ENCODE data around the gene CDK19. TPM values are rescaled to one million over a fixed set of nuclear protein-coding genes. Genes with fewer than 3 reads are reported as not detected.
"Not testable (repeated sequence)": the region's sequence is repeated elsewhere in the genome, so short reads cannot be mapped to it uniquely, and the experiment has no call there.

Gene CDK19
- polyA plus RNA-seq, 4 donors, result 31.3 to 48.7 (median 45.4) TPM

DNA sequence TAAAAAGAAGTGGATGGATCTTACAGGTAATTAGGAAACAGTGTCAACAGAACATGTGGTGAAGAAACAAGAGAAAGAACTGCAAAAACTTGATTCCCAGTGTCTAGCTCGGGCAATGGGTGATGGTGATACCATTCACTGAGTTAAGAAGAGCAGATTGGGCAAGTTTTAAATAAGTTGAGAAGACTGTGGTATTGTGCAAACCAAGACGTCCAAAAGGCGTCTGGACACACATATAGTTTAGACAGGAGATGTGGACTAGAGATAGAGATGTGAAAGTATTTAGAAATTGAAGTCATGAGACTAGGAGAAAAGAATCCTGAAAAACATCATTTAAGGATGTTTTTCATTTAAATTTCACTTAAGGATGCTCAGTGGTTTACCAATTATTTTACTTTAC lies 53.9 kb downstream of the CDK19 start:
- no peak for DNase-seq (ENCODE audit: low read depth in 4 of 4, low spot score in 3 of 4)

DNA sequence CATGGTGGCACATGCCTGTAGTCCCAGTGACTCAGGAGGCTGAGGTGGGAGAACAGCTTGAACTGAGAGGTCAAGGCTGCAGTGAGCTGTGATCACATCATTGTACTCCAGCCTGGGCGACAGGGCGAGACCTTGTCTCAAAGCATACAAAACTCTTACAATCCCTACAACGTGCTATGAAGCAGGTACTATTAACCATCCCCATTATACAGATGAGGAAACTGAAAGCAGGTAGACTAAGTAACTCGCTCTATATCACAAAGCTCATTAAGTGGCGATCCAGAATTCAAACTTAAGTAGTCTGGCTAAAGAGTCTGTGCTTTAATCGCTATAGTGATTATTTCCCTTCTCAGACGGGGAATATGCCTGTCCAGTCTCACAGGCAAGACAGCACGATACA lies 54.7 kb downstream of the CDK19 start:
- DNase-seq (ENCODE audit: low read depth in 4 of 4, low spot score in 3 of 4), result no peak

DNA sequence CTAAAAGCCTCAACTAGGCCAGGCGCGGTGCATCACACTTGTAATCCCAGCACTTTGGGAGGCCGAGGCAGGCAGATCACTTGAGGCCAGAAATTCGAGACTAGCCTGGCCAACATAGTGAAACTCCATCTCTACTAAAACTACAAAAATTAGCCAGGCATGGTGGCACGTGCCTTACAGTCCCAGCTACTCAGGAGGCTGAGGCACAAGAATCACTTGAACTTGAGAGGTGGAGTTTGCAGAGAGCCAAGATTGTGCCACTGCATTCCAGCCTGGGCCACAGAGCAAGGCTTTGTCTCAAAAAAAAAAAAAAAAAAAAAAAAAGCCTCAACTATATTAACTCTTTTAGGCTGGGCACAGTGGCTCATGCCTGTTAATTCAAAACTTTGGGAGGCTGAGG lies 55.2 kb downstream of the CDK19 start:
- not testable (repeated sequence) for DNase-seq (ENCODE audit: low read depth in 4 of 4, low spot score in 3 of 4)

DNA sequence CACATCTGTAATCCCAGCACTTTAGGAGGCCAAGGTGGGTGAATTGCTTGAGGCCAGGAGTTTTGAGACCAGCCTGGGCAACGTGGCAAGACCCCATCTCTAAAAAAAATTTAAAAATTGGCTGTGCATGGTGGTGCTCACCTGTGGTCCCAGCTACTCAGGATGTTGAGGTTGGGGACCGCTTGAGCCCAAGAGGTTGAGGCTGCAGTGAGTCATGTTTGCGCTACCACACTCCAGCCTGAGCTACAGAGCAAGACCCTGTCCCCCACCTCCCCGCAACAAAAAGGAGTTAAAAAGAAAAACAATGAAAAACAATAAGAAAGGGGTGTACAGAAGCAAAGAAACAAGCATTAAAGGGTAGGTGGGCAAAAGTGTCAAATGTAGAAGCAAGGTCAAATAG lies 57.3 kb downstream of the CDK19 start:
- no peak for DNase-seq (ENCODE audit: low read depth in 4 of 4, low spot score in 3 of 4)

DNA sequence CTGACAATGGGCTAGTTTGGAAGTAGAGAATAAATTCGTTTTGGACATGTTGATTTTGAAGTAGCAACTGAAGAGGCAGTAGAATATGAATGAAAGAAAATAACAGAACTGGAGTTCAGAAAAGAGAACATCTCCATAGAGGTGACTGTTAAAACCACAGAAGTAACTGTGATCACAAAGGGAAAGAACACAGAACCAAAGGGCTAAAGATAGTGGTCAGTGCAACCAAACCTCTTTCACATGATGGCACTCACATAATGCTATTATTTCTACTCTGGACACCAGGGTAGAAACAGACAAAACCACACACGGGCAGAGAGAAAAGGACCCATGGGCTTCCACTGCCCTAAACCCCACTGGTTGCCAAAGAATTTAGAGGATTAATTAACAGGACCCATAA lies 58.5 kb downstream of the CDK19 start:
- no peak for DNase-seq (ENCODE audit: low read depth in 4 of 4, low spot score in 3 of 4)

DNA sequence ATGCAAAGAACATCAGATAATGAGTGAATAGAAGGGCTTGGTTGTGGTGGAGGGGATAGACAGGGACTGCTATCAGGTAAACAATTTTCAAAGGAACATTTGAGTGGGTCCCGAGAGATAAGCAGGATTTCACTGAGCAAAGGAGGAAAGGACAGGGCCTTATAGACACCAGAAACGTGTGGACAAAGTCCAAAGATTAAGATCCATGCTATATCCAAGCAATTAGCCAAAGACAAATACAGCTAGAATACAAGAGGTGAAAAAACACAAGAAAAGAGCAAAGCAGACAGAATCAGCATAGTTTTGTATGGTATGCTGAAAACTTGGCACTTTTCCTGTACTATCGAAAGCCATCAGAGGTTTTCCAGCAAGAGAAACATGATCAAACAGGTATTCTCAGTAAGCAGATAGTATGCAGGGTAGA lies 59.8 kb downstream of the CDK19 start:
- no peak for DNase-seq (ENCODE audit: low read depth in 4 of 4, low spot score in 3 of 4)

DNA sequence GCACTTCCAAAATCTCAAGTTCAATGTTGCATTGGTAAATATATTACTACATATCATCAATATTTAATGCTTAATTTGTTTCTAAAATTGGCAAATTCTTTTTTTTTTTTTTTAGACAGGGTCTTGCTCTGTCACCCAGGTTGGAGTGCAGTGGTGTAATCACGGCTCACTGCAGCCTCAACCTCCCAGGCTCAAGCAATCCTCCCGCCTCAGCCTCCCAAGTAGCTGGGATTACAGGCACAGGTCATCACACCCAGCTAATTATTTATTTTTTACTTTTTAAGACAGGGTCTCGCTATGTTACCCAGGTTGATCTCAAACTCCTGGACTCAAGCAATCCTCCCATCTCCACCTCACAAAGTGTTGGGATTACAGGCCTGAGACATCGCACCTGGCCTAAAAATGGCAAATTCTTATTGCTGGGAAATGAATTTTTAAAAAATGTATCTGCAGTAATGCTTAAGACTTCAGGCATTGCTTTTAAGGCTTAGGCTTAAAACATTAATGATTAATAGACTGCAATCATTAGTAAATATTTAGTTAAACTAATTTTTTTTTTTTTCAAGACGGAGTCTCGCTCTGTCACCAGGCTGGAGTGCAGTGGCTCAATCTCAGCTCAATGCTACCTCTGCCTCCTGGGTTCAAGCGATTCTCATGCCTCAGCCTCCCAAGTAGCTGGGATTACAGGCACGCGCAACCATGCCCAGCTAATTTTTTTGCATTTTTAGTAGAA lies 61.2 kb downstream of the CDK19 start:
- DNase-seq (ENCODE audit: low read depth in 4 of 4, low spot score in 3 of 4), result not testable (repeated sequence)

DNA sequence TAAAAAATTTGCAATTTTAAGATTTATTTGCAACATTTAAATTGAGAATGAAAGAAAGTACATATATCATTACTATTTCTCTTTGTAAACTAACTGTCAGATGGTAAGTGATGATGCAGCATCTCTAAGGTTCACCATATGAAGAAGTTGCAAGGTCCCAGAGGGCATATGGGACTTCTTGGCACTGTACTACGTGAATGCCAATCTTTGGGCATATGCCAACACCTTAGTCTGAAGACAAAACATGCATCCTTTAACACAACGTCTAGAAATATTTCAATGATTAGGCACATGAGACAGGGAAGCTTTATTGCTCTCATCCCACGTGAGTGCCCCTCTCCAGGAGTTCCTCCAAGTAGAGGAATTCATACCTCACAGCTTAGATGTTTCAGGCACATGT lies 66.8 kb downstream of the CDK19 start:
- DNase-seq (ENCODE audit: low read depth in 4 of 4, low spot score in 3 of 4), result no peak

DNA sequence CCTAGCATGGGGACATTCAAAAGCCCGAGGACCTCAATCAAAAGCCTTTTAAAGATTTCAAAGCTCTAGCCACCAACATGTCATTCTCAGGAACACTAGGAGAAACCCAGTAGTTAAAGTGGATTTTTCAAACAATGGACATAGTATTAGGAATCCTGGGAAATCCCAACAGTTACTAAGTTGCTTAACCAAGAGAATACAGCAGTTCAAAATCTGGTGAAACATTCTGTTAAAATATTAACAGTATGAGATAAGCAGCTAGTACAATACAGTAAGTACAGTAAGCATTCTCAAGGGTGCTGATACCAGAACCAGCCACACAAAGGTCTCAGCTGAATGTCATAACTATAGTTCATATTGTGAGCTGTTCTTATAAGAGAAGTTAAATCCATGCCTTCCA lies 68.6 kb downstream of the CDK19 start:
- DNase-seq (ENCODE audit: low read depth in 4 of 4, low spot score in 3 of 4), result no peak

DNA sequence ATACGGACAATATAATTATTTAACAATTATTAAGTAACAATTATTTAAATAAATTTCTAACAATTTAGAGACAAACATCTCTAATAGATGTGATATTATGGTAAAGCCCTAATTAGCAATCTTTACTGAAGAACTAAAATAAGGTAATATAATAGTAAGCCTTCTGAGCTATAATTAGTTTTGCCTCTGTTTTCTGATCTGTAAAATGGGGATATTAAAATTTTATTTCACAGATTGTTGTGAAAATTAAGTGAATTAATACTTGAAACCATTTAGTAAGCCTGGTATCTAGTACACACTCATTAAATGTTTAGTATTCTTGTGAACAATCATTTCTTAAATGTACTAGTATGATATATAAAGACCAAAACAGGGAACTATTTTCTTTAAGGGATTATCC lies 70.3 kb downstream of the CDK19 start:
- no peak for DNase-seq (ENCODE audit: low read depth in 4 of 4, low spot score in 3 of 4)

DNA sequence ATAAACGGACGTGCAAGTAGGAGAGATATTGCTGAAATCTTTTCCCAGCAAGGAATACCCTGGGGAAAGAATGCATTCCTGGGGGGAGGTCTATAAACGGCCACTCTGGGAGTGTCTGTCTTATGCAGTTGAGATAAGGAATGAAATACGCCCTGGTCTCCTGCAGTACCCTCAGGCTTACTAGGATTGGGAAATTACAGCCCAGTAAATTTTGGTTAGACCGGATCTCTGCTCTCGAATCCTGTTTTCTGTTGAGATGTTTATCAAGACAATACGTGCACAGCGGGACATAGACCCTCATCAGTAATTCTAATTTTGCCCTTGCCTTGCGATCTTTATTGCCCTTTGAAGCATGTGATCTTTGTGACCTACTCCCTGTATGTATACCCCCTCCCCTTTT lies 72.7 kb downstream of the CDK19 start:
- DNase-seq (ENCODE audit: low read depth in 4 of 4, low spot score in 3 of 4), result not testable (repeated sequence)

DNA sequence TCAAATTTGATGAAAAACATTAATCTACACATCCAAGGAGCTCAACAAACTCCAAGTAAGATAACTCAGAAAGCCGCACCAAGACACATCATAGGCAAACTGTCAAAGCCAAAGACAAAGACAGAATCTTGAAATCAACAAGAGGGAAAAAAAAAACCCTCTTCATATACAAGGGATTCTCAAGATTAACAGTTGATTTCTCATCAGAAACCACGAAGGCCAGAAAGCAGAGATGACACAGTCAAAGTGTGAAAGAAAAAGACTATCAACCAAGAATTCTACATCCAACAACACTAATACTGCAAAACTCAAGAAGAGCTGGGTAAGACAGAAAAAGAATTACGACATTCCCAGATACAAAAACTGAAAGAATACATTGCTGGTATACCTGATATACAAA lies 73.8 kb downstream of the CDK19 start:
- DNase-seq (ENCODE audit: low read depth in 4 of 4, low spot score in 3 of 4), result no peak

DNA sequence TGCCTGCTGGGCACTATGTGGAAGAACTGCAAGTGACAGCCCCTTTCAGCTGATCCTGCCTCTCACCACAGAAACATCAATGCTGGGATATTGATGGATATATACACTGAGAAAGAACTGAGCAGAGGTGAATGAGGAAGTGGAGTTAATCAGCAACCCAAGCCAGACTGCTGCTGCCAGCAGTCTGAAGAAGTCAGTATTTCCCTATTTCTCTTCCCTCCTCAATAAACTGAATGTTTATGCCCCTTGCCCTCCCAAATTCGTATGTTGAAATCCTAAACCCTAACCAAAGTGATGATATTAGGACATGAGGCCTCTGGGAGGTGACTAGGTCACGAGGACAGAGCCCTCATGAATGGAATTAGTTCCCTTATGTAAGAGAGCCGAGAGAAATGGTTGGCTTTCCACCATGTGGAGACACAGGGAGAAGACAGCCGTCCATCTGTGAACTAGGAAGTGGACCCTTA lies 76.3 kb downstream of the CDK19 start:
- DNase-seq (ENCODE audit: low read depth in 4 of 4, low spot score in 3 of 4), result no peak

DNA sequence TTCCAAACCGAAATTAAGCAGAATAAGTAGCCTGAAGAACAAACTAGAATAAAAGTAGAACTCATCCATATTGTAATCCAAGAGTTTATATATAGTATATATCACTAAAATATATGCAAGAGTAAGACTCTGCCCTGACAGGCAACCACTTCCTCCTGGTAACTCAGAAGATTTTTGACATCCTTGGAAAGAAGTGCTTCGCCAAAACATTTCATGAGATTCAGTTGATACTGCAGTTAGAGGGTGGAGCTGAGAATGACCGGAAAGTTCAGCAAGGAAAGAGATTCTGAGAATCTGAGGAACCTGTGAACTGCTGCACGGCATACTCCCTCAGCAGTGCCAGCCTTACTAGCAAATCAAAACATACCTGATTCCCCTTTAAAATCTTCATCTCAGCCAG lies 79.6 kb downstream of the CDK19 start:
- no peak for DNase-seq (ENCODE audit: low read depth in 4 of 4, low spot score in 3 of 4)

DNA sequence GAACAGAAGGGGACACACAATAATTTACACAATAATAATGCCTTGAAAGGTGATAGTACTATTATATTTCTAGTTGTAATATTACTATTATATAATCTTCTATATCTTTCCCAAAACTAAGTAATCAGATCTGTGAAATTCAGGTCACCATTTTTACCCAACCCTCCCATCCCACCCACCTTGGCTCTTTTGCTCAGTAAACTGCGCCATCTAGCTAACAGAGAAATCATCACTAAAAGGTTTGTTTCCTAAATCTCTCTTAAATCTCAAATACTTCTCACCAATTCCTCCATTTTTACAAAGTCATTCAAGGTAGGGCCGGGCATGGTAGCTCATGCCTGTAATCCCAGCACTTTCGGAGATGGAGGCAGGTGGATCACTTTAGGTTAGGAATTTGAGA lies 83.4 kb downstream of the CDK19 start:
- DNase-seq (ENCODE audit: low read depth in 4 of 4, low spot score in 3 of 4), result no peak

DNA sequence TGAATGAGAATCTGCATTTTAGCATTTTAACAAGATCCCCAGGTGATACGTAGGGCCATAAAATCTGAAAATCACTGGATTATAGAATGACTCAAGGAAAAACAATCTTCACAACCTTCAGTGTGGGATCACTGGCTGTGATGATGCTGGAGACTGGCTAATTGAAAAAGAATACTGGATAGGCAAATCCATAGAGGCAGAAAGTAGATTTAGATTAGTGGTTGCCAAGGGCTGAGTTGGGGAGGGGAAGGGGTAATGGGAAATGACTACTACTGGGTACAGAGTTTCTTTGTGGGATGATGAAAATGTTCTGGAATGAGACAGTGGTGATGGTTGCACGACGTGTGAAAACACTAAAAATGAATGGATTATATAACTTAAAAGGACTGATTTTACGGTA lies 84.1 kb downstream of the CDK19 start:
- DNase-seq (ENCODE audit: low read depth in 4 of 4, low spot score in 3 of 4), result no peak

DNA sequence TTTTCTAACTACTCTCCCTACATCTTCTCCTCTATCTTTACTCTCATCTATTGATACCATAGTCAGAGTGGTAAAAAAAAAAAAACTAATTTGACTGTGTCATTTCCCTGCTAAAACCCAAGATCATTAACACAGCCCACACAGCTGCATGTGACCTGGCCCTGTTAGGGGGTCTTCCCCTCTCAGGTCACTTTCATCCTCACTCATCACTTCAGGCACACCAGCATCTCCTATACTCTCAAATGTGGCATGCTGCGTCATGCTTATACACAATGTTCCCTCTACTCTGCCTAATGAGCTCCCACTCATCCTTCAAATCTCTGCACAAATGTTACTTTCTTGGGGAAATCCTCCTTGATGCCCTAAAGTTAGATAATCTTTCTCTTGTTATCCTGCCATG lies 86.8 kb downstream of the CDK19 start:
- DNase-seq (ENCODE audit: low read depth in 4 of 4, low spot score in 3 of 4), result no peak

DNA sequence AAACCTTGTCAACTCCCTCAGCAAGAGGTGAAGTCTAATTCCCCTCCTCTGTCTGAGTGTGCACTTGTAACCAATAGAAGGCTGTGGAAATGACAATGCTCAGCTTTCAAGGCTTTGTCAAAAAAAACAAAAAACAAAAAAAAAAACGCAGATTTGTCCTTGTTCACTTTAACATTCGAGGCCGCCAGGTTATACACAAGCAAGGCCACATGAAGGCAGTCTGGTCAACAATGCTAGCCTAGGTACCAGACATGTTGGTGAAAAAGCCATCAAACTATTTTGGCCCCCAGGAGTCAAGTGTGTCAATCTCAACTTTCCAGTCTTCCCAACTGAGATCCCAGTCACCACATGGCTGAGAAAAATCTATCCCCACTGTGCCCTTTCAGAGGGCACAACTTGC lies 92.3 kb downstream of the CDK19 start:
- DNase-seq (ENCODE audit: low read depth in 4 of 4, low spot score in 3 of 4), result no peak

DNA sequence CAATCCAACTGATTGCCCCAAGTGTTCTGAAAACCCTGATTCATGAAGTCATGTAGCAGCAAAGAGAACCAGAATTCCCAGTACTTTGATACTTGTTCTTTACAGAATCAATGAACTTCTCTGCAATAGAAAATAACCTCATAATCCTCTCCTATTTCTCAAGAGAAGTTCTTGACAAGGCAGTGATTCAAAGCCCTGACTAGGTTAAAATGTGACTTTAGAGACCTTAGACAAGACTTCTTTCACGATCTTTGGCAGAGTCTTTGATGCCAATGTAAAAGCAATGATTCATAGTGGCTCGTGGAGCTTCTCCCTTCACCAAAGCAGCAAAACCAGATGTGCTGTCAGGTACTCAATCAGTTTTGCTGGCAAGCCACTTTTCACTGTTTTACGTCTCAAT lies 95.2 kb downstream of the CDK19 start:
- no peak for DNase-seq (ENCODE audit: low read depth in 4 of 4, low spot score in 3 of 4)

DNA sequence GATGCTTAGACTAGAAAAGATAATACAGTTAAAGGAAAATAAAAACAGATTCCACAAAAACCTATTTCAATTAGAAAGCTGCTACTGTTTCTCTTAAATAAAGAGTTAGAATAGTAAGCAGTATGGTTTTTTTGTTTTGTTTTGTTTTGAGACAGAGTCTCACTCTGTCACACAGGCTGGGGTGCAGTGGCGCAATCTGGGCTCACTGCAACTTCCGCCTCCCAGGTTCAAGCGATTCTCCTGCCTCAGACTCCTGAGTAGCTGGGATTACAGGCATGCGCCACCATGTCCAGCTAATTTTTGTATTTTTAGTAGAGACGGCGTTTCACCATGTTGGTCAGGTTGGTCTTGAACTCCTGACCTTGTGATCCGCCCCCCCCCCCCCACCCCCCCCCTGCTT lies 95.7 kb downstream of the CDK19 start:
- DNase-seq (ENCODE audit: low read depth in 4 of 4, low spot score in 3 of 4), result not testable (repeated sequence)

DNA sequence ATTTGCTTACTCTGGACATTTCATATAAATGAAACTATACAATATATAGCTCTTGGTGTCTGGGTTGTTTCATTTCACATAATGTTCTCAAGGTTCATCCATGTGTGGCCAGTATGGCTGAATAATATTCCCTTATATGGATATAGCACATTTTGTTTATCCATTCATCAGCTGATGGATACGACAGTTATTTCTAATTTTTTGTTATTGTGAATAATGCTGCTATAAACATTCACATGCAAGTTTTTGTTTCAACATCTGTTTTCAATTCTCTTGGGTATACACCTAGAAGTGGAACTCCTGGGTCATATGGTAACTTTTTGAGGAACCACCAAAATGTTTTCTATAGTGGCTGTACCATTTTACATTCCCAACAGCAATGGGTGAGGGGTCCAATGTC lies 101.1 kb downstream of the CDK19 start:
- DNase-seq (ENCODE audit: low read depth in 4 of 4, low spot score in 3 of 4), result no peak

DNA sequence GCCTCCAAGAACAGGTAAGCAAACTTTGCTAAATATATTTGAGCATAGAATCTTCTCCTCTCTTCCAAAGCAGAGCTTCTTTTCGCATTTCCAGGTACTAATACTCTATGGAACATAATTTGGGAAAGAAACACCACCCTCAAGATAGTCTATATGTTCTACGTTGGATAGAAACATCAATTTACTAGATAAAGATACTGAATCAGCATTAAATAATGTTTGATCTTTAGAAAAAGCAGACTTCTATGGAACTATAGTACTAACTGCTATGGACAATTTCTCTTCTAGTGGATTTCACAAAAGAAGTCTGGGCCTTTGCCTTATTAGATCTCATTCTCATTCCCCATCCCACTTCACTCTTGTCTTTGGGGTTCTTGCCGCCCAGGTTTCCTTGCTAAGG lies 103.0 kb downstream of the CDK19 start:
- DNase-seq (ENCODE audit: low read depth in 4 of 4, low spot score in 3 of 4), result no peak

DNA sequence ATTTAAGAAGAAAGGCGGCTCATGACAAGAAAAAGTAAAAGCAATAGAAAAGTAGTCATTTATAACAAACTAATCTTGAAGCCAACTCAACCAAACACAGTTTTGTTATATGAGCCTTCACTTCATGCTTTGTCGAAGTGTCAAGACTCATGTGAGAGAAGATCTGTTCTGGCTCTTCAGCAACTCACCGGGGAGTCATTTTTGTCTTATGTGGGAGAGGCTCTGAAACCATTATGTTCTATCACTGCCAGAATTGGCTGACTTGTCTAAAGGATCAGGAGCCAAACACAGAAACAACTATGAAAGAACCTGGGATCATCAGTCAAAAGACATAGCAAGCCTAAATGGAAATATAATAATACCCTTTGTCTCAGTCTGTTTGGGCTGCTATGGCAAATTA lies 105.2 kb downstream of the CDK19 start:
- DNase-seq (ENCODE audit: low read depth in 4 of 4, low spot score in 3 of 4), result no peak

Measured in left renal pelvis (tissue), 4 donors.